Measurements from ENCODE around the gene TLCD3A.
"Not testable (repeated sequence)": the region's sequence is repeated elsewhere in the genome, so short reads cannot be mapped to it uniquely, and the experiment has no call there.

Gene TLCD3A

DNA sequence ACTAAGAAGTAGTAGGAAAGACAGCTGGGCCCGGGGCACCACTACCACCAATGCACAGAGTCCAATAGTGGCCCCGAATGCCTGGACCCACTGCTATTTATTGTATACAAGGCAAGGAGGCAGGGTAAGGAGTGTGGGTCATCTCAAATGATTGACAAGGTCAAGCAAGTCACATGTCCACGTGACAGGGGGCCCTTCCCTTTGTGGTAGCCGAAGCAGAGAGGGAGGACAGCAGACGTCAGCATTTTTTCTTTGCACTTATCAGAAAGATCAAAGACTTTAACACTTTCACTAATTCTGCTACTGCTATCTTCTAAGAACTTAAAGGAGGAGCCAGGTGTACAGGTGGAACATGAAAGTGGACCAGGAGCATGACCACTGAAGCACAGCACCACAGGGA lies 24.3 kb upstream of the TLCD3A start:
- DNase-seq: no peak

DNA sequence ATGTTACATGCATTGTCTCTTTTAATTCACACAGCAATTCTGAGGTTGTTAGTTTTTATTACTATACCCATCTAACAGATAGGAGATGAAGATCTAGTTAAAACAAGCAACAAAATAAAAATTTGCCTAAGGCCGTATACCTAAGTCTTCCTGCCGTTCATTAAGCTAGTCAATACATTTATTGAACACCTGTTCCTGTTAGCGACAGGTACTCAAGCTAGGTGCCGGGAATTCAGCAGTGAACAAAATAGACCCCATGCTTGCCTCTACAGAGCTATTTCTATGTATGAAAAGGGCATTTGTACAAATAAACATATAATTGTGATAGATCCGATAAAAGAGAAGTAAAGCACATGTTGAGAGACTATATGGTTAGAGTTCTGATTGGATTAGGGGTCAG lies 14.3 kb upstream of the TLCD3A start:
- no peak for DNase-seq

DNA sequence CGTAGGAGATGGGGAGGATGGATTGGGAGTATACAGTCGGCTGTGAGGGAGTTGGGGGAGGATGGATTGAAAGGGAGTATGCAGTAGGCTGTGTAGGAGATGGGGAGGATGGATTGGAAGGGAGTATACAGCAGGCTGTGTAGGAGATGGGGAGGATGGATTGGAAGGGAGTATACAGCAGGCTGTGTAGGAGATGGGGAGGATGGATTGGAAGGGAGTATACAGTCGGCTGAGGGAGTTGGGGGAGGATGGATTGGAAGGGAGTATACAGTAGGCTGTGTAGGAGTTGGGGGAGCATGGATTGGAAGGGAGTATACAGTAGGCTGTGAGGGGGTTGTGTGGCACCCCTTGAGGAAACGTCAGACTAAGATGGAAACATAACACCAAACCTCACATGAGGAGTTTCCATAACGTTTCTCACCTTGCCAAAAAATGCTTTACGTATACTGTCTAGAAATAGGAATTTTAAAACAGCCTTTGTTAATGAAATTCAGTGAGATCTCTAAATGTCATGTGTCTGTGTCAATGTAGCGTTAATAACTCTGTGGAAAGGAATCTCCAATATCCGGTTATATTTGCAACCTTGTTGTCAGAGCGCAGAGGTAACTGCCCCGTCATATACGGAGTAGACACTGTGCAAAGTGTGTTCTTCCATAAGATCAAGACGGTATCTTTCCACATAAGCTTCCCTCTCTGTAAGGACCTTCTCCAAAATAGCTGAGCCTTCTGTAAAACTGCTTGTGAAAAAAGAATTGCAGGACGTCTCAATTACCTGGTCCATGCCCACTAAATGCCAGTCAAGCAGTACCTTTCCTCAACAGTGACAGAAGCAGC lies 11.5 kb upstream of the TLCD3A start:
- no peak for DNase-seq

DNA sequence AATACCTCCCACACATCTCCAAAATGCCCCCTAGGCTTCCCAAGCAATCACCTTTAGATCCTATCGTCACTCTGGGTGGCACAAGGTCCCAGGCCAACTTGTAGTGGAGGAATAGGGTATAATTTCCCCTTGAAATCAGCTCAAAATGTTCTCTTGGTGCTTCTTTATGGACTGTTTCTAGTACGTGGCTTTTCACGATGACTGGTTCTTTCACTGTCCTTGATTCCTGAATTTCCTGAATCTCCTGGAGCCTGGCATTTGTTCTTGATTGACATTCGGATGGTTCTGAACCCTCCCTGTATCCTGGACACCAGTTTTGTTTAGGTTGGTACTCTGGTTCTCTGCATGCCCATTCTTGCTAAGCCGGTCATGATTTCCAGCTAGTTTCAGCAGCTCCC lies 10.9 kb upstream of the TLCD3A start:
- no peak for DNase-seq

DNA sequence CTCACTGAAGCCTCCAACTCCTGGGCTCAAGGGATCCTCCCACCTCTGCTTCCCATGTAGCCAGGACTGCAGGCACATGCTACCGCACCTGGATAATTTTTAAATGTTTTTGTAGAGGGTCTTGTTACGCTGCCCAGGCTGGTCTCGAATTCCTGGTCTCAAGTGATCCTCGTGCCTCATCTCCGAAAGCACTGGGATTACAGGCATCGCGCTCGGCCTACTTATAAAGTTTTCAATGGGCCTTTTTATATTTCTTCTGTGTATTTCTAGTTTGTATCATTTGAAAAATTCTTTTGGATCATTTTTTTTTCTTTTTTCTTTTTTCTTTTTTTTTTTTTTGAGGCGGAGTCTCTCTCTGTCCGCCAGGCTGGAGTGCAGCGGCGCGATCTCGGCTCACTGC lies 7.3 kb upstream of the TLCD3A start:
- DNase-seq: no peak

DNA sequence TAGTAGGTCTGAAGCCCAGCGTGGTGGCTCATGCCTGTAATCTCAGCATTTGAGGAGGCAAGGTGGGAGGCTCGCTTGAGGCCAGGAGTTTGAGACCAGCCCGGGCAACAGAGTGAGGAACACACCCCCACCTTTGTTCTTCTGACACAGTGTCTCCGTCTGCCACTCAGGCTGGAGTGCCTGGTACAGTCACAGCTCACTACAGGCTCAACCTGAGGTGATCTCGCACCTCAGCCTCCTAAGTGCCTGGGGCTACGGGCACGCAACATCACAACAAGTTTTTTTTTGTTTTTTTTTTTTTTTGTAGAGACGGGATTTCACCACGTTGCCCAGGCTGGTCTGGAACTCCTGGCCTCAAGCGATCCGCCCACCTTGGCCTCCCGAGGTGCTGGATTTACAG lies 6.7 kb upstream of the TLCD3A start:
- no peak for DNase-seq

DNA sequence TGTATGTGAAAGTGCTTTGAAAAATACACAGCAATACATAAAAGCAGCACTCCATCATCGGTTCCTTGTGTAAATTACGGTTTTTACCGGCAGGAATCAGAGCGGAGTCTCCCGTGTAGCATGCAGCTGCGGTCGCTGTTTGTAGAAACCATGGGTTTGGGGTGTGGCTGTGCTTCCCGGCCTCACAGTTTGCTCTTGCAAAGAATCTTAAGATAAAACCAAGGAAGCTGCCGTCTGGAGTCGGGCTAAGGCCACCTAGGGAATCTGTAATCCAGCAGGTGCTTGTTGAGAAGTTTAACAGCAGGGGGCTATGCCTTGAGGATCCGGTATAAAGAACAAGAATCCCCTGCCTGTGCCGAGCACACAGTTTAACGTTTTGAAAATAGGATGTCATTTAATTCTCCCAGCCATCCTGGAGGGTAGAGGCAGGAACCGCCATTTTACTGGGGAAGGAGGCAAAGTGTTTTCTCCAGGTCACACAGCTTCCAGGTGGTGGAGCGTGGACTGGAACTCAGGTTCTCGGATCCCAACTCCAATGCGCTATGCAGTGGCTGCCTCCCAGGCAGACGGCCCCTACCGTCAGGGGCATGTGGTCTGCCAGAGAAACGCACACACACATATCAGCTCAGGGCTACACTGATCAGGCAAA lies 6.0 kb upstream of the TLCD3A start:
- no peak for DNase-seq

DNA sequence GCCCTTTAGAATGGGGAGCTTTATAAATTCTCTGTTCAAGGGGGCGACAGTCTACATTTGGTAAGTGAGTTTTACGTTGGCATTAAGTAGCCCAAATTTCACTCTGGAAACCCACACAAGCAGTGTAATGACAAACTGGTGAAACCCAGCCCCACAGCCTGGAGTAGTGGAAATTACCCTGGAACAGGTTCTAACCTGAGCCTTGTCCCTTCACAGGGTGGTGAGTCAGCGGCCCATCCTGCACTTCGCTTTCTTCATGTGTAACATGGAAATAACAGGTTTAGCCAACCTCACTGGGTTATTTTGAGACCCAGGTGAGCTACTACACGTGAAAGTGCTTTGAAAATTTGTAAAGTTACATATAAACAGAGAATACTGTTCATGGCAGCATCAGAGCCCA lies 3.5 kb upstream of the TLCD3A start:
- no peak for DNase-seq

DNA sequence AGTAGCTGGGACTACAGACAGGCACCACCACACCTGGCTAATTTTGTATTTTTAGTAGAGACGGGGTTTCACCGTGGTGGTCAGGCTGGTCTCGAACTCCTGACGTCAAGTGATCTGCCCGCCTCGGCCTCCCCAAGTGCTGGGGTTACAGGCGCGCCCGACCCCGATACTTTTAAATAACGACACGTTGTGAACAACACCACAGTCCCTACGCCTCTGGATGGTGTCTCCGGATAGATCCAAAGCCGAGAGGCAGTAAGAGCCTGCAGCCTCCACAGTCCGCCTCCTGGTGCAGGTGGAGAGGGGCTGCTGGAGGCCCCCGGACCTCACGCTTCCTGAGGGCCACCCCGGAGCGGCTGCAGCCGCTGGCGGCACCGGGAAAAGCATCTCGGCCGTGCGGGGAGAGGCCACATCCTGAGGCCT lies 741 bp upstream of the TLCD3A start:
- no peak for DNase-seq

DNA sequence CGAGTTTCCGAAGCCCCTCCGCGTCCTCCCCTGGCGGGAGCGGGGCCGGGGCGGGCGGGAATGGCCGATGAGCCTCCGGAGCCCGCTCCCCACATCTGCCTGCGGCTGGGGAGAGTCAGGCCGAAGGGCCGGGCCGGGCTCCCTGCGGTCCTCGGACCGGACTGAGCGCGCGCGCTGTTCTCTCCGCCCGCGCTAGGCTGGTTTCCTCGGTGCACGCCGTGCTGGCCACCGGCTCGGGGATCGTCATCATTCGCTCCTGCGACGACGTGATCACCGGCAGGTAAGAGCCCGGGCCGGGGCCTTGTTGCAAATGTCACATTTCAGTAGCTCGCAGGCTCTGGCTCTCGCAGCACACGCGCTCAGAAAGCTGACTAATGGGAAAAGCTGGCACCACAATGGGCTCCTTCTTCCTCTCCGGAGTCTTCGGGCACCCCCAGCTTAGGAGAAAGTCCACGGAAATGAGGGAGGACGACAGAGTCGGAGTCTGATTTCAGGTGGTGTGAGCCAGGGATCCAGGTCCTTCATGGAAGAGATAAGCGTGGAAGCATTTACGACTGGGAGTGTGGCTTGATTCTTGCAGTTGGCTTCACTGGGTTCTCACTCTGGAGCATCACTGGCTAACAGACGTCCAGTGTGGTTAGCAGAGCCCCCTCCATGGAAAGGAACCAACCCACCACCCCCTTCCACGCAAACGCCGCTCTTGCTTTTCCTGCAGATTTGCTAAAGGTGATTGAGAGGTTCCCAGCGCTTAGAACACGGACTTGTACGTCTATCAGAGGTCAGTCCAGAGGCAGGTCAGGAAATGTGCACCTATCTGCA lies 715 bp downstream of the TLCD3A start:
- no peak for DNase-seq

DNA sequence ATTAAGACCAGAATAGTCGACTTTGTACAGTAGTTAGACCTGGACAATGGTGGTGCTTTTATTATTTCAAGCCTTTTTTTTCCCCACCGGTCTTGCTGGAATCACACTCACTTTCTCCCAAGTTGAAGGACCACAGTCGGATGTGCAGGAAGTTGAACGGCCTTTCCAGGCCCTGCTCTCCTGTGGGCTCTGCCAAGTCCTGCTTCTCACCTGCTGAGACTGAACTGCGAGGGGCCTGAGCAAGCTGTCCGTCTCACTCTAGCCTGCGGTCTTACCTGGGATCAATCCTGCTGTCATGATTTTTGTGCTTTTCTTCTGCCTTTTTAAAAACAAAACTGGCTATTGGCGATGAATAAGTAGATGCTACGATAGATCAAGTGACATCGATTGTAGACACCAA lies 1.3 kb downstream of the TLCD3A start:
- DNase-seq: no peak

DNA sequence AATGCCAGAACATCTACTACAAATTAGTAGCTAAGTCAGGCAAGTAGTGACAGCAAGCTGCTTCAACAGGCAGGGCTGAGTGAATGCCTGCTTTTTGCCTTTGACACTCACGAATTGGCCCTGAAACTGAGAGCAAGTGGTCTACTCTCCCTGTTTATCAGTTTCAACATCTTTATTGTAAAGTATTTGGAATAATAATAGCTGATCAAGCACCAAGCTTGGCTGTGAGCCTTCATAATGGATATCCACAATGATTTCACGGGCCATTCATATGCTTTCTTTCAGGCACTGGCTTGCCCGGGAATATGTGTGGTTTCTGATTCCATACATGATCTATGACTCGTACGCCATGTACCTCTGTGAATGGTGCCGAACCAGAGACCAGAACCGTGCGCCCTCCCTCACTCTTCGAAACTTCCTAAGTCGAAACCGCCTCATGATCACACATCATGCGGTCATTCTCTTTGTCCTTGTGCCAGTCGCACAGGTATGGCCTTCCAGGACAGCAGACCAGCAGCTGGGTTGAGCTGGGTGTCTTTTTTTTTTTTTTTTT lies 5.2 kb downstream of the TLCD3A start:
- DNase-seq: no peak

DNA sequence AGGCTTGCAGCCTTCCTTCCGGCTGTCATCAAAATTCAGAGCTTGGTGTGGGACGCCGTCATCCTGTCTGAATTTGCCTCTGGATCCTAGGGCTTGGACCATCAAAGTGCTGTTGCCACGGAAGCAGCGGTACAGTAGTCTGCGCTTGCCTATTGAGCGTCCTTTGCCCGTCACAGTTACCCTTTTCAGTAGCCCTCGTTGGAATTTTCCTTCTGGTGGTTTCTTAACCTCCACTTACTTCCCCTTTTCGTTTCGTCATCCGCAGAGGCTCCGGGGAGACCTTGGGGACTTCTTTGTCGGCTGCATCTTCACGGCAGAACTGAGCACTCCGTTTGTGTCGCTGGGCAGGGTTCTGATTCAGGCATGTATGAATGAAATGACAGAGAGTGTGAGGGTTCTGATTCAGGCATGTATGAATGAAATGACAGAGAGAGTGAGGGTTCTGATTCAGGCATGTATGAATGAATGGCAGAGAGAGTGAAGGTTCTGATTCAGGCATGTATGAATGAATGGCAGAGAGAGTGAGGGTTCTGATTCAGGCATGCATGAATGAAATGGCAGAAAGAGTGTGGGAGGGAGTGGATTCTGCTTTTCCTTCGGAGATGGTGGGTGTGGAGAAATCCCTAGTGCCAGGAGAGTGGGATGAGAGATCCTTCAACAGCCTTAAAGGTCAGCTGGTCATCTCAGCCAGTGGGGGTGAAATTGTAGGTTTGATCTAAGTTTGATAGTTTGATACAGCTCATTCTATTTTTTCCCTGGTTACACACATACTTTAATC lies 8.0 kb downstream of the TLCD3A start:
- peak; percentile 62 for DNase-seq

DNA sequence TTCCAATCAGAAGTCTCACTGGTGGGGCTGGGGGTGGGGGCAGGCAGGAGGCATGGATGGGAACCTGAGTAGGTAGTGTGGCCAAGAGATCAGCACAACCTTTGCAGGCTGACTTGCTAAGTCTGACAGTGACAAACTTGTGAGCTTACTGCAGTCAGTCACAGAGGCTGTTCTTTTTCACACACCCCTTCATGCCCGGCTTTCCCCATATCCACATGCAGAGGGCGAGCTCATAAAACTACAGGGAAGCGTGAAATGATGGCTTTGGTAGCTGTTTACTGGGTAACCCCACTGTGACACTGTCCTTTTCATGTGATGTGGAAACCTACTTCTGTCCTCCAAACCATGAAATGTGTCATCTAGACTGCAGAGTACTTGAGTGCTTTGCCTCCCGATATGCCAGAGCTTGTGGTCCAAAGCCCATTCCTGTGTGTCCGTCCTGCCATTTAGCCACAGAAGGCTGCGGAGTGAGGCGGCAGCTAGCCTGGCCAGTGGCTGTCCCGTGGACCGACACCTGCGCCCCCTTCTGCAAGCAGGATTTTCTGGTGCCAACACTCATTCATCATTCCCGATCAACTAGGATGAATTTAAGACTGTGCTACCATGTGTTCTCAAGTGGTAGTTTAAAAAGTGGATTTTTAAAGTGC lies 9.9 kb downstream of the TLCD3A start:
- no peak for DNase-seq

DNA sequence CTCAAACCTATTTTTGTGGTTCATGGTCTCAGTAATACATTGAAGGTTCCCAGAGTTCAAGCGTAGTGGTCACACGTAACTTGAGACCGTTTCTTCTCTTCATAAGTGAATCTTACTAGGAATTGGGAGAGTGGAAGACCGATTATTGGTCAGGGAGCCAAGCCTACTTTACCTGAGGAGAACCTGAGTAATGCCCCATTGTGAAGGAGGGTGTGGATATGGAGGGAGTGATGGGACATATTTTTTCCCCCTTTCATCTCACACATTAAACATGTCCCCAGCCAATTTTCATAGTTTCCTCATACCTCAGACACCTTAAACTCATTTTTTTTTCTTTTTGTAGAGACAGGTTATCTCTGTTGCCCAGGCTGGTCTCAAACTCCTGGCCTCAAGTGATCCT lies 10.7 kb downstream of the TLCD3A start:
- no peak for DNase-seq

DNA sequence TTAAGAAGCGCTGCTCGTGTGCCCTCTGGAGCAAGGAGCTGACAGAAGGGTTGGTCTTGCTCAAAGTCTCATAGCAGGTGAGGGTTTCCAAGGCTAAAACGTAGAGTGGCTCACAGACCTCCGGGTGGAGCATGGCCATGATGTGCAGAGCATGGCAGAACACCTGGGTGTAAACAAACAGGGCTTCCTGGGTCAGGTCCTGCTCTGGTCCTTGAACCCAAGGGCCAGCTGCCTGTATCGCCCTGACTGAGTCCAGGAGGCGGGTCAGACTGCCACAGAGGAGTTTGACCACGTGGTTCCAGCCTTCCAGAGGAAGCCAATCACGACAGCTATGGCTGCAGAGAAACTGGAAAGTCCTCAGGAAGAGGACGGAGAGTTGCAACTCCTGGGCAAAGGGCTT lies 12.5 kb downstream of the TLCD3A start:
- no peak for DNase-seq

DNA sequence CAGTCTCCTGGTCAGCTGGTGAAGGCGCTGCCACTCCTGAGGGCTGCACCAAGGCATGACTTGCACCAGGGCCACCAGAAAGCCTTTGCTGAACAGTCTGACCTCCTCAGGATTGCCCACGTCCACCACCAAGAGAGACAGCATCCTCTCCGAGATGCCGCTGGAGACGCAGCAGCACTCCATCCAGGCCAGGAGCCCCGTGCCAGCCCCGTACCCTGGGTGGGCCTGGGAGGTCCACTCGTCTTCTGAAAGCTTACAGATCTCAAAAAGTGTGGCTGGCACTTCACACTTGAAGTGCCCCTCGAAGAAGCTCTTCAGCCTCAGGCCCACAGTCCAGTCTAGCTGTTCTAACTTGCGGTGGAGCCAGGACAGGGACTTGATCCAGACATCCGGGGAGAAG lies 13.0 kb downstream of the TLCD3A start:
- no peak for DNase-seq

DNA sequence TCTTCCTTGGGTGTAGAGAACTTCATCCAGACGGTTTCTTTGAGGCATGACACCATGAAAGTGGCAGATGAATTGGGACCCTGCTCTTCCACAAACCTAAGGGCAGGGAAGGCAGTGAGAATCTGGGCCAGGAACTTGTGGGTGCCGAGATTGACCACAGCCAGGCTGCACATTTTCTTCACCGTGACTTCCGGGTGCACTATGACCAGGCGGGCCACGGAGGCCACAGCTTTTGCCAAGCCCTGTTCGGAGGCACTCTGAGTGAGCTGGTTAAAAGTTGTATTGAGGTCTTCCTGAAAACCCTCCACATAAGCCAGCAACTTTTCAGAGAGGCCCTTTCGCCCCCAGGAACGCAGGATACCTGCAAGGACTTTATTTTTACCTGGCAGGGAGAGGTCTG lies 13.8 kb downstream of the TLCD3A start:
- no peak for DNase-seq

DNA sequence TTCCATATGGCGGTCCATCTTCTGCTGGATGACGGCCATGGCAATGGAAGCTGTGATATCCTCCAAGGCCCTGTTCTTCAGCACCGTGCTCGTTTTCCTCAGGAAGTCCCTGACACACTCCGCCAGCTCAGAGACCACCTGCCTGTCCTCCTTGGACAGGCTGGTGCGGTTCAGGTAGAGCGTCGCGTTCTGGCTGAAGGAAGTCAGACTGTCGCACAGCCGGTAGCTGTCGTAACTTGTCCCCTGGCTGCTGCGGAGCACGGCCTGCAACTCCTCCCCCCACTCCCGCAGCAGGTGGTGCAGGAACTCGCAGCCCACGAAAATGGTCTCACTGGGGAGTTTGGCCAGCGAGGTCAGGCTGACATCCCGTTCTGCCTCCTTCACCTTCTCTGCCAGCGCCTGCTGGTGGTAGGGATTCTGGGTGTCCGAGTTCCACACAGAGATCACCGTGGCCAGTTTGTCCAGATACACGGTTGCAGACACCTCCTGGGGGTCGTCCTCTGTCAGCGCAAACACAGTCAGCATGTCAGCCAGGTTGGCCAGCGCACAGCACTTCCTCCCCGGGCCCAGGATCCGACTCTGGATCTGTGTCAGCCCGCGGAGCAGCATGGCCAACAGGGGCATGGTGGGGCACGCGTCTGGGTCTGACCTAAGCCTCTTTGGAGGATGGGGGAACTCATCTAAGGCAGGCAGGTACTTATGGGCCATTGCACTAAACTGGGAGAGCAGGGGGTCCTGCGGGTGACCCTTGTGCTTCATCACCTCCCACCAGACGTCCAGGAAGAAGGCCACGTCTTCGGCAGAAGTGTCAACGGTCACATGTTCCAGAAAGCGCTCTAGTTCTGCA lies 14.6 kb downstream of the TLCD3A start:
- no peak for DNase-seq

DNA sequence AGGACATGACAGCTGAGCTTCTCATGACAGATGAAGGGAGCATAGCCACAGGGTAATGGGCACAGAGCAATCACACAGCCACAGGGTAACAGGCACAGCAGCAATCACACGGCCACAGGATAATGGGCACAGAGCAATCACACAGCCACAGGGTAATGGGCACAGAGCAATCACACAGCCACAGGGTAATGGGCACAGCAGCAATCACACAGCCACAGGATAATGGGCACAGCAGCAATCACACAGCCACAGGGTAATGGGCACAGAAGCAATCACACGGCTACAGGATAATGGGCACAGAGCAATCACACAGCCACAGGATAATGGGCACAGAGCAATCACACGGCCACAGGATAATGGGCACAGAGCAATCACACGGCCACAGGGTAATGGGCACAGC lies 16.2 kb downstream of the TLCD3A start:
- not testable (repeated sequence) for DNase-seq

DNA sequence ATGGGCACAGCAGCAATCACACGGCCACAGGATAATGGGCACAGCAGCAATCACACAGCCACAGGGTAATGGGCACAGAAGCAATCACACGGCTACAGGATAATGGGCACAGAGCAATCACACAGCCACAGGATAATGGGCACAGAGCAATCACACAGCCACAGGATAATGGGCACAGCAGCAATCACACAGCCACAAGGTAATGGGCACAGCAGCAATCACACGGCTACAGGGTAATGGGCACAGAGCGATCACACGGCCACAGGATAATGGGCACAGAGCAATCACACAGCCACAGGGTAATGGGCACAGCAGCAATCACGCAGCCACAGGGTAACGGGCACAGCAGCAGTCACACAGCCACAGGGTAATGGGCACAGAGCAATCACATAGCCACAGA lies 17.0 kb downstream of the TLCD3A start:
- not testable (repeated sequence) for DNase-seq
